Hepatocyte (in vitro differentiated cells): ENCODE results near the gene RGS10. TPM values are rescaled to one million over a fixed set of nuclear protein-coding genes. Genes with fewer than 3 reads are reported as not detected.

ENCODE experiments used
- DNase-seq: peaks from one replicate; pipeline ENCODE4 v3.0.0-alpha.2; 2016; ENCODE audit warnings: low spot score
- H2AFZ ChIP-seq: fragments of 200-600 bp; sonication (generic); 2 replicates; pipeline ENCODE4 v1.6.0; 2016; ENCODE audit warnings: antibody characterized with exemption, mild to moderate bottlenecking
- H3K27ac ChIP-seq: fragments of 200-600 bp; sonication (generic); 2 replicates; pipeline ENCODE4 v1.5.1; 2016; ENCODE audit warnings: mild to moderate bottlenecking
- H3K27me3 ChIP-seq: fragments of 200-600 bp; sonication (generic); 2 replicates; pipeline ENCODE4 v1.6.1; 2016
- H3K36me3 ChIP-seq: fragments of 200-600 bp; sonication (generic); replicated peaks from 2 replicates; pipeline ENCODE4 v1.5.1; 2016; ENCODE audit warnings: low read depth; ENCODE audit not compliant: insufficient read depth
- H3K4me1 ChIP-seq: fragments of 200-600 bp; sonication (generic); 2 replicates; pipeline ENCODE4 v1.5.1; 2016; ENCODE audit warnings: mild to moderate bottlenecking, moderate library complexity; ENCODE audit not compliant: insufficient read depth
- H3K4me2 ChIP-seq: fragments of 200-600 bp; sonication (generic); 2 replicates; pipeline ENCODE4 v1.6.0; 2016
- H3K4me3 ChIP-seq: fragments of 200-600 bp; sonication (generic); 2 replicates; pipeline ENCODE4 v1.5.1; 2016; ENCODE audit warnings: mild to moderate bottlenecking
- H3K79me2 ChIP-seq: fragments of 200-600 bp; sonication (generic); 2 replicates; pipeline ENCODE4 v1.6.0; 2017; ENCODE audit warnings: mild to moderate bottlenecking
- H3K9me2 ChIP-seq: fragments of 200-600 bp; sonication (generic); replicated peaks from 2 replicates; pipeline ENCODE4 v1.6.0; 2017; ENCODE audit warnings: mild to moderate bottlenecking; ENCODE audit not compliant: insufficient read depth
- H3K9me3 ChIP-seq: fragments of 200-600 bp; sonication (generic); 2 replicates; pipeline ENCODE4 v1.5.1; 2016; ENCODE audit warnings: low read depth, mild to moderate bottlenecking
- H4K20me1 ChIP-seq: fragments of 200-600 bp; sonication (generic); 2 replicates; pipeline ENCODE4 v1.6.0; 2016; ENCODE audit warnings: mild to moderate bottlenecking; ENCODE audit not compliant: insufficient read depth, poor library complexity, severe bottlenecking
- EZH2 ChIP-seq: fragments of 200-600 bp; sonication (generic); IDR thresholded peaks from 2 replicates; pipeline ENCODE4 v1.6.1; 2016; ENCODE audit warnings: antibody characterized with exemption, mild to moderate bottlenecking, borderline replicate concordance
- EZH2phosphoT487 ChIP-seq: fragments of 200-600 bp; sonication (generic); IDR thresholded peaks from one replicate; pipeline ENCODE4 v1.6.1; 2018; ENCODE audit warnings: antibody characterized with exemption, mild to moderate bottlenecking, low read depth, moderate library complexity; ENCODE audit not compliant: unreplicated experiment, severe bottlenecking
- WGBS: methylation state at CpG from one replicate; pipeline ENCODE4 v1.1.6; 2016; ENCODE audit warnings: low lambda C conversion rate; ENCODE audit errors: missing lambda C conversion rate; 5-methylcytosine and 5-hydroxymethylcytosine counted together
- polyA plus RNA-seq: library from polyadenylated mRNA; unstranded; fragments of >200 nt; fragmentation: Nextera tagmentation; extraction: Ambion mirVana; gene quantifications from 2 replicates; pipeline ENCODE4 v1.2.1, GENCODE V29; 2016
- total RNA-seq: library from RNA; depleted of rRNA; stranded (reverse); fragments of >200 nt; gene quantifications from 2 replicates; pipeline ENCODE4 v1.2.3, GENCODE V29; 2014
- TF ChIP-seq, protein P1 (sequence below): fragments of 200-600 bp; sonication (generic); IDR thresholded peaks from 2 replicates; pipeline ENCODE4 v1.5.1; 2016; ENCODE audit warnings: antibody characterized with exemption, mild to moderate bottlenecking; ENCODE audit not compliant: poor library complexity

The RGS10 gene
- total and polyA plus RNA-seq, 2 experiments from 2014 or later = 5.4 to 8.4 TPM

- Histone ChIP-seq H3K36me3 (no peaks in the 10 kb centered on the region), H3K4me3 (no peak overlapping the region), H4K20me1 (no peaks in the 10 kb centered on the region), H3K4me1 (peaks cover 18% of the 10 kb centered on the region), H3K79me2 (no peaks in the 10 kb centered on the region), H3K9me3 (no peaks in the 10 kb centered on the region), H3K27ac (no peak overlapping the region), H3K4me2 (no peak overlapping the region), H3K9me2 (no peaks in the 10 kb centered on the region), H2AFZ (no peak overlapping the region), H3K27me3 (peaks cover 46% of the 10 kb centered on the region)
- WGBS = 94% methylated on average over 4 of the region's 4 CpGs
- DNase-seq = no peak
- TF ChIP-seq EZH2phosphoT487 = no peak
Observed at GRCh38 chr10:119540038-119540437, 2.5 kb downstream of the RGS10 start.

GRCh38 chr10:119539359-119539825 is 3.1 kb downstream of the RGS10 start:
- Histone ChIP-seq H3K27me3 (peaks cover 41% of the 10 kb centered on the region), H3K4me1 (peaks cover 18% of the 10 kb centered on the region), H3K4me2 (no peak overlapping the region), H3K27ac (no peak overlapping the region), H2AFZ (no peak overlapping the region), H3K79me2 (no peaks in the 10 kb centered on the region), H3K9me2 (no peaks in the 10 kb centered on the region), H4K20me1 (no peaks in the 10 kb centered on the region), H3K36me3 (no peaks in the 10 kb centered on the region), H3K9me3 (no peaks in the 10 kb centered on the region), H3K4me3 (no peak overlapping the region)
- TF ChIP-seq, protein P1, sequence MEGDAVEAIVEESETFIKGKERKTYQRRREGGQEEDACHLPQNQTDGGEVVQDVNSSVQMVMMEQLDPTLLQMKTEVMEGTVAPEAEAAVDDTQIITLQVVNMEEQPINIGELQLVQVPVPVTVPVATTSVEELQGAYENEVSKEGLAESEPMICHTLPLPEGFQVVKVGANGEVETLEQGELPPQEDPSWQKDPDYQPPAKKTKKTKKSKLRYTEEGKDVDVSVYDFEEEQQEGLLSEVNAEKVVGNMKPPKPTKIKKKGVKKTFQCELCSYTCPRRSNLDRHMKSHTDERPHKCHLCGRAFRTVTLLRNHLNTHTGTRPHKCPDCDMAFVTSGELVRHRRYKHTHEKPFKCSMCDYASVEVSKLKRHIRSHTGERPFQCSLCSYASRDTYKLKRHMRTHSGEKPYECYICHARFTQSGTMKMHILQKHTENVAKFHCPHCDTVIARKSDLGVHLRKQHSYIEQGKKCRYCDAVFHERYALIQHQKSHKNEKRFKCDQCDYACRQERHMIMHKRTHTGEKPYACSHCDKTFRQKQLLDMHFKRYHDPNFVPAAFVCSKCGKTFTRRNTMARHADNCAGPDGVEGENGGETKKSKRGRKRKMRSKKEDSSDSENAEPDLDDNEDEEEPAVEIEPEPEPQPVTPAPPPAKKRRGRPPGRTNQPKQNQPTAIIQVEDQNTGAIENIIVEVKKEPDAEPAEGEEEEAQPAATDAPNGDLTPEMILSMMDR = no peak
- TF ChIP-seq EZH2phosphoT487 (no peak), EZH2 (no peak)
- 68% methylated on average over 9 of the region's 9 CpGs for WGBS
- DNase-seq = no peak

GRCh38 chr10:119538632-119539358 is 3.7 kb downstream of the RGS10 start:
- H3K27me3 ChIP-seq = peaks cover 35% of the 10 kb centered on the region
- peaks cover 15% of the 10 kb centered on the region for H3K4me1 ChIP-seq
- H4K20me1 ChIP-seq = no peaks in the 10 kb centered on the region
- H2AFZ ChIP-seq = no peak overlapping the region
- TF ChIP-seq, protein P1 = no peak
- TF ChIP-seq EZH2 = no peak
- TF ChIP-seq EZH2phosphoT487 = no peak
- no peaks in the 10 kb centered on the region for H3K79me2 ChIP-seq
- no peaks in the 10 kb centered on the region for H3K9me2 ChIP-seq
- no peak for DNase-seq
- H3K4me3 ChIP-seq = no peak overlapping the region
- H3K4me2 ChIP-seq = no peak overlapping the region
- H3K27ac ChIP-seq = no peak overlapping the region
- WGBS = 64% methylated on average over 9 of the region's 9 CpGs
- no peaks in the 10 kb centered on the region for H3K9me3 ChIP-seq
- no peaks in the 10 kb centered on the region for H3K36me3 ChIP-seq

DNA sequence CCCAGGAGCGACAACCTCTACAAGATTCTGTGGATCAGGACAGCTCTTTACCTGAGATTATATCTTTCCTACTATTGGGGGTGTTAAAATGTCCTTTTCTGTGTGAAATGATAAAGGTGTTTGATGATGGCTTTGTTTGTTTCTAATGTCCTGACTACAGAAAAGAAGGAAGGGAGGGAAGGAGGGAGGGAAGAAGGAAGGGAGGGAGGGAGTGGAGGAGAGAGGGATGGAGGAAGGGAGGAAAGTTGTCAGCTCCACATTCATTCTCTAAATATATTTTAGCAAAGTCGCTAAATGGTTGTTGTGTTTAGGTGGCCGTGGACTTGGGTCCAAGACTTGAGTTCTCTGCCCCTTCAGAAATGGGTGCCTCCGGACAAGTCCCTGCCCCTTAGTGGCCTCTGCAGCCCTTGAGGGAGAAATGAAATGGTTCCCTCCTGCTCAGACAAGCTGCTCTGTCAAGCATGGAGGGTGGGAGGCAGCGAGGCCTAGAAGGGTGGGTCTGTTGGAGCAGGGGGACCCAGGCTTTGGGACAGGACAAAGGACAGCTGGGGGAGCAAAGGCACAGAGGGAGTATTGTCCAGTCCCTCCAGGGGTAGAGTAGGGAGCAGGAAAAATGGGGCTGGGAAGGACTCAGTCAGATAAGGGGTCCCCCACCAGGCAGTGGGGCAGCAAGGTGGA is 4.4 kb downstream of the RGS10 start:
- H4K20me1 ChIP-seq = no peaks in the 10 kb centered on the region

More for the DNA sequence above, 4.4 kb downstream of the RGS10 start:
- Histone ChIP-seq H3K27ac (no peak overlapping the region), H3K9me3 (no peaks in the 10 kb centered on the region), H3K36me3 (no peaks in the 10 kb centered on the region), H3K9me2 (no peaks in the 10 kb centered on the region), H3K4me3 (no peak overlapping the region), H3K4me1 (peaks cover 13% of the 10 kb centered on the region), H2AFZ (no peak overlapping the region), H3K4me2 (no peak overlapping the region), H3K27me3 (peaks cover 28% of the 10 kb centered on the region), H3K79me2 (no peaks in the 10 kb centered on the region)
- TF ChIP-seq EZH2phosphoT487 (no peak), EZH2 (no peak)
- TF ChIP-seq, protein P1 = no peak
- DNase-seq = no peak
- WGBS = 88% methylated on average over 5 of the region's 5 CpGs
